ENCODE data around the gene SNORC. TPM values are rescaled to one million over a fixed set of nuclear protein-coding genes. Genes with fewer than 3 reads are reported as not detected.

The SNORC gene
- total and polyA plus RNA-seq, 2 of the 4 experiments (the other 2 are of a cell fraction) = under 0.01 to 0.67 TPM

- intact Hi-C loops (cut with micrococcal nuclease) = loop anchor here (1.0 to 5.0 kb wide), 2 partner anchors 85 to 349 kb away; partner anchors contain the start of gene ATG16L1
- Histone ChIP-seq H4K91ac (ENCODE audit: insufficient read depth, low read depth, low read length) (peak overlapping the region; percentile 93), H3K27me3 (ENCODE audit: control insufficient read depth, insufficient read depth, low read length) (no peaks in the 10 kb centered on the region), H4K5ac (ENCODE audit: low read depth, low read length) (peak overlapping the region; percentile 28), H3K9me1 (ENCODE audit: insufficient read depth, low read length) (peaks cover 12% of the 10 kb centered on the region; the same call in 1 of the 2 replicates), H4K20me1 (ENCODE audit: insufficient read depth, low read length) (no peaks in the 10 kb centered on the region), H2BK20ac (ENCODE audit: low read depth, low read length) (peak overlapping the region; percentile 88), H2BK5ac (ENCODE audit: low read depth, low read length, poor library complexity, severe bottlenecking) (peak overlapping the region; percentile 96), H2AK9ac (replicated peaks; ENCODE audit: low read depth, low read length, poor library complexity) (peak overlapping the region; percentile 93), H3K14ac (replicated peaks; ENCODE audit: low read depth, low read length) (peak overlapping the region; percentile 85), H2AK5ac (ENCODE audit: low read depth, low read length) (peak overlapping the region; percentile 99), H3K4me2 (ENCODE audit: low read depth, low read length) (no peak overlapping the region), H2BK15ac (ENCODE audit: low read depth, low read length) (peak overlapping the region; percentile 93; the same call in 2 of the 3 replicates), H3K18ac (ENCODE audit: low read depth, low read length) (peak overlapping the region; percentile 16; the same call in 1 of the 2 replicates), H3K36me3 (ENCODE audit: control insufficient read depth, insufficient read depth, low read length) (no peaks in the 10 kb centered on the region), H2AFZ (replicated peaks; ENCODE audit: low read length, poor library complexity) (peak overlapping the region; percentile 98), H3K4me3 (ENCODE audit: insufficient read depth, low read depth, low read length) (no peak overlapping the region), H2BK120ac (ENCODE audit: low read depth, low read length) (peak overlapping the region; percentile 98), H4K8ac (ENCODE audit: low read depth in 2 of 2, low read length in 2 of 2) (peak overlapping the region; percentile 88 to 91), H3K9ac (ENCODE audit: low read depth, low read length) (no peak overlapping the region), H3K56ac (ENCODE audit: extremely low read depth, insufficient read depth, low read length) (no peak overlapping the region; the same call in 1 of the 2 replicates), H3K9me3 (ENCODE audit: control insufficient read depth, insufficient read depth, low read length) (no peaks in the 10 kb centered on the region), H3K79me1 (ENCODE audit: low read depth in 1 of 2, low read length in 2 of 2) (no peaks in the 10 kb centered on the region; a peak in 1 of 4 replicates), H3K27ac (ENCODE audit: insufficient read depth, low read length) (peak overlapping the region; percentile 80), H3K4me1 (ENCODE audit: control insufficient read depth, insufficient read depth, low read length) (peaks cover 9% of the 10 kb centered on the region), H3K4ac (ENCODE audit: low read depth, low read length) (peak overlapping the region; percentile 96), H3K23ac (ENCODE audit: low read depth, low read length) (peak overlapping the region; percentile 95)
- TF ChIP-seq FOS (IDR thresholded peaks at IDR 0.05; ENCODE audit: low read depth, low read length) = peak; percentile 96
- peak; percentile 74; the same call in 1 of the 2 replicates for TF ChIP-seq MAZ (IDR thresholded peaks at IDR 0.05; ENCODE audit: borderline replicate concordance, low read depth, low read length)
- no peak; the same call in 1 of the 2 replicates for TF ChIP-seq NFE2L2 (IDR thresholded peaks at IDR 0.05; ENCODE audit: low read depth, low read length)
- TF ChIP-seq MAFK (IDR thresholded peaks at IDR 0.05; ENCODE audit: low read depth, low read length) = no peak
- 0 out of 2 replicates have a peak, but pooled peaks have one; percentile 10 for TF ChIP-seq BHLHE40 (IDR thresholded peaks at IDR 0.05; ENCODE audit: low read depth, low read length)
- no peak for TF ChIP-seq CTCF (conservative IDR thresholded peaks at IDR 0.05; ENCODE audit: low read depth, low read length)
- TF ChIP-seq RCOR1 (IDR thresholded peaks at IDR 0.05; ENCODE audit: insufficient replicate concordance, low read length) = peak; percentile 69
- TF ChIP-seq SMC3 (IDR thresholded peaks at IDR 0.05; ENCODE audit: low read depth, low read length) = no peak
- peak; percentile 21; the same call in 1 of the 2 replicates for TF ChIP-seq RAD21 (IDR thresholded peaks at IDR 0.05; ENCODE audit: low read length)
- no peak for TF ChIP-seq POLR2A (IDR thresholded peaks at IDR 0.05; ENCODE audit: low read depth, low read length)
- no peak for TF ChIP-seq MXI1 (IDR thresholded peaks at IDR 0.05; ENCODE audit: borderline replicate concordance, low read depth, low read length)
- TF ChIP-seq CHD1 (IDR thresholded peaks at IDR 0.05; ENCODE audit: low read depth, low read length) = no peak
- no peak for TF ChIP-seq USF2 (IDR thresholded peaks at IDR 0.05; ENCODE audit: low read depth, low read length)
- TF ChIP-seq CEBPB (IDR thresholded peaks at IDR 0.05; ENCODE audit: low read depth, low read length) = peak; percentile 72
- 0% methylated on average over 2 of the region's 28 CpGs; no CpG with 5 or more reads in 1 of the 2 experiments for WGBS, 2 experiments (ENCODE audit: extremely low coverage in 2 of 2, insufficient read length in 1 of 2)
- ATAC-seq (ENCODE audit: low read depth) (peak; percentile 99), DNase-seq (peak; percentile 94)
- ChIA-PET CTCF (no interaction called here), POLR2A (ENCODE audit: unreplicated experiment) (no interaction called here)
- dilution Hi-C loops (cut with HindIII; ENCODE audit: low sequenced_read_pairs, unreplicated experiment) = no loop called here
- in situ Hi-C loops (cut with MboI; ENCODE audit: low sequenced_read_pairs) = no loop called here
- no TSS peak for BruUV-seq (replicated peaks)
Observed at GRCh38 chr2:232901736-232902578, 31.9 kb downstream of the SNORC start.
